GM12872 (cell line): ENCODE results near the gene SMC6.

Experiments used
- CTCF ChIP-seq: IDR thresholded peaks from 3 replicates; pipeline ENCODE4 v1.5.1; 2011; ENCODE audit warnings: low read depth, mild to moderate bottlenecking, low read length, moderate library complexity; ENCODE audit not compliant: insufficient read depth

The SMC6 gene

GRCh38 chr2:17637131-17637906, 116.3 kb downstream of the SMC6 start:
- TF ChIP-seq CTCF = no peak

GRCh38 chr2:17636257-17636656, 117.4 kb downstream of the SMC6 start:
- TF ChIP-seq CTCF = no peak

- TF ChIP-seq CTCF = no peak
These were observed 118.6 kb downstream of the SMC6 start for GRCh38 chr2:17634997-17635396.

DNA sequence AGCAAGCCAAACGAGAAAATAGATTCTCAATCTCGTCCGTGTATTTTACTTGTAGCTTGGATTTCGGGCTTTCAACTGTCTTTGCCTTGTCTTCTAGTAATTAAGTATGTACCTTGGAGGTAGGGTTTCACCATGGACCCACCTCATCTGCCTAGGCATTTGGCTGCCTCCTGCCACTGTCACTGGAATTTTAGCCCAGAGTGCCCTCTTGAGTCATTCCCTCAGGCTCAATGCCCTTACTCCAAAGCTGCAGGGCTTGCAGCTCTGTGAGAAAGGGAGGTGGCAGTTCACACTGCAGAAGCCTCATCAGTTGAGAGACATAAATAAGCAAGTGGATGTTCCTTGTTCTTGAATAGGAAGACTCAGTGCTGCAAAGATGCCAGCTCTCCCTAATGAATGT, 123.5 kb downstream of the SMC6 start:
- no peak for TF ChIP-seq CTCF

DNA sequence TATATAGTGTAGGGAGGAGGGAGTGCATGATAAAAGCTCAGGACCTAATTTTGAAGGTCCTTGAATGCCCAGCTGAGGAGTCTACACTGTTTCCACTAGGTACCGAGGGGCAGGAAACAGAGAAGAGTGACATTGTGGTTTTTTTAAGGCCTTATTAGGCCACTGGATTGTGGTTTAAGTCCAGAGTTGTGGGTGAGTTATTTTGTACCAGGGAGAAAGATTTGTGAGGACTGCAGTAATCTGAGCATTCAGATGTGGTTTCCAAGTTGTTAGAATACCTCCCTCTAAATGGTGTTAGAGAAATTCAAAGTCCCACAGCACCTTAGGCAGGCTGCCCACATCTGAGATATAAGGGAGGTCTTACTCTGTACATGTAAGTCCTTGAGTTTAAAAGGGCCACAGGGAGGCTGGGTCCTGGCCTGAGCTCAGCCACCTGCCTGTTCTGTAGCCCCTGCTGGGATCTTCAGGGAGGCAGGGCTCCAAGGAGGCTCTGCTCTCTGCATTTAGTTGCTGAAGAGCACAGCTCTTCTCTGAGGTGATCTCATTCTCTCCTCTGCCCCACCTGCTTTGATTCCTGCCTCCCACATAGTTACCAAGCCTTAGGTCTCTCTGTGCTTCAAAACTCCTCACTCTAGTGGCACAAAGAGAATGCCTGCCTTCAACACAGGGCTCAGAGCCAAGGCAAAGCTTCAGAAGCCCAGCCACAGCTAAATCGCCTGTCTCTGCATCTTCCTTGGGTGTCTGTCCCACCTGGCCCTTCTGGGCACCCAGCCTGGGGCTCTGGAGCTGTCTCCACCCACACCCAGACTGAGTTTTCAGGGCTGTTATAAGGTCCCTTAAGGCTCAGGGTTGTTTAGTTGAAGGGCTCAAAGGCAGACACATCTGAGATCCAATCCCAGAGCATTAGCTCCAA, 125.0 kb downstream of the SMC6 start:
- TF ChIP-seq CTCF = no peak

DNA sequence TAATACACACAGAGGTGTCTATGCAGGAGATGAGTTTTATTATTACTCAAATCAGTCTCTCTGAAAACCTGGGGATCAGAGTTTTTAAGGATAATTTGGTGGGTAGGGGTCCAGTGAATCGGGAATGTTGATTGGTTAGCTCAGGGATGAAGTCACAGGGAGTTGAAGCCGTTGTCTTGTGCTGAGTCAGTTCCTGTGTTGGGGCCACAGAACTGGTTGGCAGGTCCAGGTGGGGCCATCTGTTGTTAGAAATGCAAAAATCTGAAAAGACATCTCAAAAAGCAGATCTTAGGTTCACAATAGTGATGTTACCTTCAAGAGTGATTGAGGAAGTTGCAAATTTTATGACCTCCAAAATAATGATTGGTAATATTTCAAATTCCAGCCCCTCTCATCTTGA, 126.2 kb downstream of the SMC6 start:
- TF ChIP-seq CTCF = no peak

- TF ChIP-seq CTCF = no peak
These were observed 126.6 kb downstream of the SMC6 start for GRCh38 chr2:17626986-17627385.
